Measurements from ENCODE around the gene THUMPD2.

DNA sequence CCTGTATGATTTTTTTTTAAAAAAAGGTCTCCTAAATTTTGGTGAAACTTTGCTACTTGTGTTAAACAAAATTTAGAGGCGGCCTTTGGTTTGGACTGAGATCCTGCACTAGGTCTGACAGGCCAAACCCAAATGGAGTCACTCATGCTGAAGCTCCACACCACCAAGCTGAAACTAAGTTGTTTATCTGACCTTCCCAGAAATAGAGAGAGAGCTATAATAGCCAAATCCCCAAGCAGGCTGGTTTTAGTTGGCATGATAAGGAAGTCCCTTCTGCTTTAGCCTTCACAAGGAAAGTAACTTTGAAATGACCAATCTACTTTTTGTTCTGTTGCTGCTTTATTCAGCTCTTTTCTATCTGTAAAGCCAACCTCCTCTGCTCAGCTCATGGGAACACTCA lies 17.1 kb upstream of the THUMPD2 start:
- TF ChIP-seq POLR2AphosphoS5 (IDR thresholded peaks at IDR 0.05) (no peak), POLR2A (IDR thresholded peaks at IDR 0.05) (no peak)

Measured in breast epithelium (tissue), 3 donors.